Retinal pigment epithelial cell (primary cell): ENCODE results near the gene C4orf33.

Experiments
- DNase-seq: peaks from one replicate; pipeline ENCODE4 v3.0.0-alpha.2; 2010; ENCODE audit warnings: low read depth
- H3K4me3 ChIP-seq: 2 replicates; pipeline ENCODE4 v1.5.1; 2011; ENCODE audit warnings: mild to moderate bottlenecking, low read length, control low read depth, moderate library complexity
- CTCF ChIP-seq: conservative IDR thresholded peaks from 2 replicates; pipeline ENCODE4 v1.5.1; 2011; ENCODE audit warnings: low read depth, low read length, control low read depth, inconsistent platforms

The C4orf33 gene

GRCh38 chr4:129163427-129163826, 67.5 kb downstream of the C4orf33 start:
- no peak overlapping the region for H3K4me3 ChIP-seq
- no peak for TF ChIP-seq CTCF
- DNase-seq = no peak

GRCh38 chr4:129164243-129164642, 68.3 kb downstream of the C4orf33 start:
- no peak overlapping the region for H3K4me3 ChIP-seq
- TF ChIP-seq CTCF = no peak
- no peak for DNase-seq
